DMS53 treated with DMSO at 0.1 percent for 48 hours (cell line): Measurements from ENCODE around the gene KRT7.

Source experiments
- DNase-seq: peaks from one replicate; lab custom pipeline; 2025; ENCODE audit not compliant: unreplicated experiment; lab: John Stamatoyannopoulos, UW

The KRT7 gene

GRCh38 chr12:52296572-52297215 lies 63.7 kb downstream of the KRT7 start:
- peak; percentile 14 for DNase-seq
